Chondrocyte (in vitro differentiated cells): ENCODE measurements around the gene ESYT2. TPM values are rescaled to one million over a fixed set of nuclear protein-coding genes. Genes with fewer than 3 reads are reported as not detected.
A peak's percentile ranks its signal among the peaks of the same experiment; 100 is the strongest.

Experiments used
- DNase-seq: peaks from one replicate; pipeline ENCODE4 v3.0.0; 2021; ENCODE audit warnings: mixed read lengths, low spot score
- H3K27ac Mint-ChIP-seq: one replicate; pipeline ENCODE4 v1.8.0; 2021; ENCODE audit warnings: mild to moderate bottlenecking, moderate library complexity, mixed read lengths; ENCODE audit not compliant: unreplicated experiment
- H3K27me3 Mint-ChIP-seq: 2 replicates; pipeline ENCODE4 v1.8.0; 2021; ENCODE audit warnings: low read depth, mixed read lengths
- H3K36me3 Mint-ChIP-seq: 2 replicates; pipeline ENCODE4 v1.8.0; 2021; ENCODE audit warnings: low read depth, mixed read lengths
- H3K4me1 Mint-ChIP-seq: 2 replicates; pipeline ENCODE4 v1.8.0; 2021; ENCODE audit warnings: low read depth, mild to moderate bottlenecking, mixed read lengths
- H3K4me3 Mint-ChIP-seq: one replicate; pipeline ENCODE4 v1.8.0; 2021; ENCODE audit warnings: mild to moderate bottlenecking, moderate library complexity, mixed read lengths; ENCODE audit not compliant: unreplicated experiment
- H3K9me3 Mint-ChIP-seq: 2 replicates; pipeline ENCODE4 v1.8.0; 2021; ENCODE audit warnings: low read depth, mixed read lengths
- CTCF ChIP-seq: fragments of 200-600 bp; sonication (generic); IDR thresholded peaks from 2 replicates; pipeline ENCODE4 v1.5.0; 2021; ENCODE audit warnings: antibody characterized with exemption, mild to moderate bottlenecking, moderate library complexity
- total RNA-seq: library from RNA; stranded (reverse); gene quantifications from 3 replicates; pipeline ENCODE4 v1.2.1, GENCODE V29; 2021

ESYT2 gene
- total RNA-seq, 1 donor from 2014 or later: 108 TPM

DNA sequence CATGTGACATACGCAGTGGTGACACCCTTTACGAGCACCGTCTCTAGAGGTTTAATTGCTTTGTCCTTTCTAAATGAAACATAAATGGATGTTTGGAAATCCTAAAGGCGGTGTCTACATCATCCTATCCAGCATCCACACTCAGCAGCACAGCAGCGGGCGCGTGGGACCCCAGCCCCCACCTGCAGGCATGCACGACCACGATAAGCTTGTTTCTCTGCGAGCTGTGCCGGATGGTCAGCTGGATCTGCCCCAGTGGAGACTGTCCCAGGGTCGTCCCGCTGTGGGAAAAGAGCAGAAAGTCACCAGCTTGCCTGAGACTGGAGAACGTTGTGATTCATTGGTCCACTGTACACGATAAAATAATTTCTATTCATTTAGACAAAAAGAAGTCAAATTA is 90.5 kb downstream of the ESYT2 start:
- H3K27ac Mint-ChIP-seq: no peak overlapping the region

DNA sequence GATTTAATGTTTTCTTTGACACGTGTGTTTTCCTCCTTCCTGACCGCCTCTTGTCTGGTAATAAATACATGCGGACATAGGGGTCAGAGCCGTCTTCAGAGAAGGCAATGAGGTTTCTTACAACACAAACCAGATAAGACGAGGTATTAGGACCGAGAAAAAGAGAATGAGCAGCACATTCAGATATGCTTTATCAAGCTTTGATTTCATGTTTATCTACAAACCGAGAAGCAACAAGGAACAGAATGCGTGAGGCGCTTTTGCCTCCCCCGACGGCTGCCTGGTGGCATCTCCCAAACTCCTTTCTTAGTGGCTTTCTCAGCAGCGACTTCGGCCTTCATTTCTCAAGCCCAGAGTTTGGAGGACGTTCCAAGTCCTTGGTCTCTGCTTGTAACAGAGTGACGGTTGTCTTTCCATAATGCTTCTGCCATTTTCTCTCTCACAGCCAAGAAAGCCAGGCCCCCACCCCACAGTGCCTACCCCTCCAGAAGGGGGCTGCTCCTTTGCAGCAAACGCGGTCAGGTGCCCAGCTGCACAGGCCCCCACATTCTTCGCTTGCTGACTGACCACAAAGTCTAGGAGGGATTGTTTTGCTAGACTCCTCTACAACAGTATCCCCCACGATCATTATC is 92.1 kb downstream of the ESYT2 start:
- H3K4me1 Mint-ChIP-seq: peaks cover 30% of the 10 kb centered on the region
- no peak overlapping the region for H3K4me3 Mint-ChIP-seq
- H3K27ac Mint-ChIP-seq: no peak overlapping the region
- DNase-seq: no peak
- peaks cover 46% of the 10 kb centered on the region for H3K36me3 Mint-ChIP-seq
- no peak for TF ChIP-seq CTCF
- H3K27me3 Mint-ChIP-seq: no peaks in the 10 kb centered on the region
- no peaks in the 10 kb centered on the region for H3K9me3 Mint-ChIP-seq

More for the DNA sequence above, 90.5 kb downstream of the ESYT2 start:
- peaks cover 52% of the 10 kb centered on the region for H3K36me3 Mint-ChIP-seq
- DNase-seq: no peak
- no peak for TF ChIP-seq CTCF
- peaks cover 34% of the 10 kb centered on the region for H3K4me1 Mint-ChIP-seq
- no peak overlapping the region for H3K4me3 Mint-ChIP-seq
- H3K9me3 Mint-ChIP-seq: no peaks in the 10 kb centered on the region
- H3K27me3 Mint-ChIP-seq: no peaks in the 10 kb centered on the region

GRCh38 chr7:158735935-158736334 is 93.4 kb downstream of the ESYT2 start:
- no peak for TF ChIP-seq CTCF
- H3K4me3 Mint-ChIP-seq: no peak overlapping the region
- no peaks in the 10 kb centered on the region for H3K27me3 Mint-ChIP-seq
- H3K4me1 Mint-ChIP-seq: peaks cover 22% of the 10 kb centered on the region
- DNase-seq: no peak
- no peak overlapping the region for H3K27ac Mint-ChIP-seq
- H3K9me3 Mint-ChIP-seq: no peaks in the 10 kb centered on the region
- peaks cover 42% of the 10 kb centered on the region for H3K36me3 Mint-ChIP-seq

- no peak for DNase-seq
- Mint-ChIP-seq H3K4me3 (no peak overlapping the region), H3K9me3 (no peaks in the 10 kb centered on the region), H3K36me3 (peaks cover 44% of the 10 kb centered on the region), H3K4me1 (peaks cover 11% of the 10 kb centered on the region), H3K27ac (peak overlapping the region; percentile 3), H3K27me3 (no peaks in the 10 kb centered on the region)
- TF ChIP-seq CTCF: no peak
Observed at GRCh38 chr7:158734861-158735260, 94.4 kb downstream of the ESYT2 start.

GRCh38 chr7:158733775-158734494 is 95.4 kb downstream of the ESYT2 start:
- Mint-ChIP-seq H3K4me1 (peaks cover 8% of the 10 kb centered on the region), H3K27ac (no peak overlapping the region), H3K4me3 (no peak overlapping the region), H3K36me3 (peaks cover 43% of the 10 kb centered on the region), H3K27me3 (no peaks in the 10 kb centered on the region), H3K9me3 (no peaks in the 10 kb centered on the region)
- no peak for DNase-seq
- TF ChIP-seq CTCF: peak; percentile 40
